Trophoblast cell (in vitro differentiated cells and primary cell): Measurements from ENCODE around the gene RAB11FIP3.

Experiments
- DNase-seq, 2 donors: peaks; one replicate each; pipeline ENCODE4 v3.0.0-alpha.2; 2016
- H2AFZ ChIP-seq: 2 replicates; pipeline ENCODE4 v1.6.1; 2013; ENCODE audit warnings: low read length, moderate library complexity, mild to moderate bottlenecking; ENCODE audit not compliant: insufficient read depth, poor library complexity
- H2AK5ac ChIP-seq: 2 replicates; pipeline ENCODE4 v1.6.1; 2013; ENCODE audit warnings: mild to moderate bottlenecking, low read length
- H2BK120ac ChIP-seq: 2 replicates; pipeline ENCODE4 v1.6.1; 2013; ENCODE audit warnings: low read length, mild to moderate bottlenecking, moderate library complexity; ENCODE audit not compliant: insufficient read depth, poor library complexity
- H2BK12ac ChIP-seq: 2 replicates; pipeline ENCODE4 v1.6.1; 2013; ENCODE audit warnings: mild to moderate bottlenecking, low read length, moderate library complexity
- H2BK5ac ChIP-seq: 2 replicates; pipeline ENCODE4 v1.6.1; 2013; ENCODE audit warnings: low read length, low read depth, moderate library complexity, mild to moderate bottlenecking; ENCODE audit not compliant: poor library complexity
- H3K14ac ChIP-seq: 2 replicates; pipeline ENCODE4 v1.6.1; 2013; ENCODE audit warnings: mild to moderate bottlenecking, low read length
- H3K18ac ChIP-seq: 2 replicates; pipeline ENCODE4 v1.6.1; 2013; ENCODE audit warnings: mild to moderate bottlenecking, low read length
- H3K23ac ChIP-seq: 2 replicates; pipeline ENCODE4 v1.6.1; 2013; ENCODE audit warnings: low read length
- H3K27ac ChIP-seq: 2 replicates; pipeline ENCODE4 v1.5.1; 2013; ENCODE audit warnings: low read depth, mild to moderate bottlenecking, inconsistent platforms, low read length, moderate library complexity
- H3K27me3 ChIP-seq: 2 replicates; pipeline ENCODE4 v1.6.1; 2013; ENCODE audit warnings: inconsistent platforms, mild to moderate bottlenecking, low read length, moderate library complexity; ENCODE audit not compliant: insufficient read depth
- H3K36me3 ChIP-seq, 2 experiments: 1 replicate in 1 of 2; 2 replicates in 1 of 2; pipeline ENCODE4 v1.6.1; 2013; ENCODE audit warnings: low read length in 2 of 2, mild to moderate bottlenecking in 2 of 2, moderate library complexity in 1 of 2; ENCODE audit not compliant: insufficient read depth in 2 of 2, control insufficient read depth in 1 of 2
- H3K4ac ChIP-seq: 2 replicates; pipeline ENCODE4 v1.6.1; 2013; ENCODE audit warnings: low read depth, mild to moderate bottlenecking, low read length, moderate library complexity
- H3K4me1 ChIP-seq, 2 experiments: 1 replicate in 1 of 2; 2 replicates in 1 of 2; pipeline ENCODE4 v1.6.1; 2013; ENCODE audit warnings: low read length in 2 of 2, mild to moderate bottlenecking in 2 of 2, moderate library complexity in 1 of 2; ENCODE audit not compliant: insufficient read depth in 2 of 2, control insufficient read depth in 1 of 2
- H3K4me2 ChIP-seq: 2 replicates; pipeline ENCODE4 v1.6.1; 2013; ENCODE audit warnings: inconsistent platforms, mild to moderate bottlenecking, low read length, moderate library complexity
- H3K4me3 ChIP-seq: 2 replicates; pipeline ENCODE4 v1.5.1; 2013; ENCODE audit warnings: mild to moderate bottlenecking, low read depth, low read length, inconsistent platforms
- H3K79me1 ChIP-seq: one replicate; pipeline ENCODE4 v1.6.1; 2013; ENCODE audit warnings: low read length
- H3K79me2 ChIP-seq: 2 replicates; pipeline ENCODE4 v1.6.1; 2013; ENCODE audit warnings: low read length, mild to moderate bottlenecking; ENCODE audit not compliant: control insufficient read depth, insufficient read depth, poor library complexity
- H3K9ac ChIP-seq: 2 replicates; pipeline ENCODE4 v1.6.1; 2013; ENCODE audit warnings: mild to moderate bottlenecking, low read length
- H3K9me3 ChIP-seq: 2 replicates; pipeline ENCODE4 v1.6.1; 2013; ENCODE audit warnings: low read depth, mild to moderate bottlenecking, control low read depth, inconsistent platforms, low read length; ENCODE audit not compliant: insufficient read depth
- H4K12ac ChIP-seq: 2 replicates; pipeline ENCODE4 v1.6.1; 2013; ENCODE audit warnings: low read depth, mild to moderate bottlenecking, low read length, moderate library complexity
- H4K8ac ChIP-seq: 2 replicates; pipeline ENCODE4 v1.6.1; 2013; ENCODE audit warnings: low read depth, mild to moderate bottlenecking, low read length, moderate library complexity
- H4K91ac ChIP-seq: one replicate; pipeline ENCODE4 v1.6.1; 2013; ENCODE audit warnings: low read depth, mild to moderate bottlenecking, low read length, moderate library complexity
- WGBS: extraction: QIAGEN DNeasy Blood & Tissue Kit; methylation state at CpG from one replicate; pipeline ENCODE4 v1.1.7; 2013; ENCODE audit warnings: missing lambda C conversion rate; ENCODE audit not compliant: insufficient read length, insufficient coverage; ENCODE audit errors: extremely low coverage; 5-methylcytosine and 5-hydroxymethylcytosine counted together

RAB11FIP3 gene

GRCh38 chr16:543301-544164 lies 118.1 kb downstream of the RAB11FIP3 start:
- no peak overlapping the region for H3K23ac ChIP-seq
- H3K4ac ChIP-seq = no peak overlapping the region
- no peak overlapping the region for H3K18ac ChIP-seq
- H4K91ac ChIP-seq = no peak overlapping the region
- no peaks in the 10 kb centered on the region for H3K4me1 ChIP-seq
- H3K27me3 ChIP-seq = no peaks in the 10 kb centered on the region
- no peaks in the 10 kb centered on the region for H3K79me1 ChIP-seq
- H2BK120ac ChIP-seq = no peak overlapping the region
- H3K9me3 ChIP-seq = no peaks in the 10 kb centered on the region
- H3K14ac ChIP-seq = no peak overlapping the region
- H3K27ac ChIP-seq = no peak overlapping the region
- H2AK5ac ChIP-seq = no peak overlapping the region
- no peak overlapping the region for H2BK5ac ChIP-seq
- no peak for DNase-seq
- peaks cover 8 to 18% of the 10 kb centered on the region in 2 experiments for H3K36me3 ChIP-seq
- H3K9ac ChIP-seq = no peak overlapping the region
- H3K4me2 ChIP-seq = no peak overlapping the region
- H3K79me2 ChIP-seq = no peaks in the 10 kb centered on the region
- H4K8ac ChIP-seq = no peak overlapping the region
- H4K12ac ChIP-seq = no peak overlapping the region
- no peak overlapping the region for H3K4me3 ChIP-seq
- no CpG with 5 or more reads among the region's 51 CpGs for WGBS
- H2AFZ ChIP-seq = no peak overlapping the region
- no peak overlapping the region for H2BK12ac ChIP-seq

- no peak overlapping the region for H3K4me3 ChIP-seq
- no peak overlapping the region for H3K18ac ChIP-seq
- H3K4me1 ChIP-seq = no peaks in the 10 kb centered on the region
- H3K14ac ChIP-seq = no peak overlapping the region
- H4K12ac ChIP-seq = no peak overlapping the region
- H3K27ac ChIP-seq = no peak overlapping the region
- no peak overlapping the region for H2BK5ac ChIP-seq
- H3K27me3 ChIP-seq = no peaks in the 10 kb centered on the region
- H2BK12ac ChIP-seq = no peak overlapping the region
- no peak overlapping the region for H3K23ac ChIP-seq
- no peak overlapping the region for H2BK120ac ChIP-seq
- no peak overlapping the region for H2AK5ac ChIP-seq
- H3K9me3 ChIP-seq = no peaks in the 10 kb centered on the region
- DNase-seq = no peak
- no peak overlapping the region for H4K8ac ChIP-seq
- H4K91ac ChIP-seq = no peak overlapping the region
- peaks cover 15 to 20% of the 10 kb centered on the region in 2 experiments for H3K36me3 ChIP-seq
- no CpG with 5 or more reads among the region's 46 CpGs for WGBS
- no peaks in the 10 kb centered on the region for H3K79me1 ChIP-seq
- H3K4me2 ChIP-seq = no peak overlapping the region
- H3K79me2 ChIP-seq = no peaks in the 10 kb centered on the region
- no peak overlapping the region for H3K4ac ChIP-seq
- H2AFZ ChIP-seq = no peak overlapping the region
- H3K9ac ChIP-seq = no peak overlapping the region
Observed at GRCh38 chr16:544517-544916, 119.1 kb downstream of the RAB11FIP3 start.

DNA sequence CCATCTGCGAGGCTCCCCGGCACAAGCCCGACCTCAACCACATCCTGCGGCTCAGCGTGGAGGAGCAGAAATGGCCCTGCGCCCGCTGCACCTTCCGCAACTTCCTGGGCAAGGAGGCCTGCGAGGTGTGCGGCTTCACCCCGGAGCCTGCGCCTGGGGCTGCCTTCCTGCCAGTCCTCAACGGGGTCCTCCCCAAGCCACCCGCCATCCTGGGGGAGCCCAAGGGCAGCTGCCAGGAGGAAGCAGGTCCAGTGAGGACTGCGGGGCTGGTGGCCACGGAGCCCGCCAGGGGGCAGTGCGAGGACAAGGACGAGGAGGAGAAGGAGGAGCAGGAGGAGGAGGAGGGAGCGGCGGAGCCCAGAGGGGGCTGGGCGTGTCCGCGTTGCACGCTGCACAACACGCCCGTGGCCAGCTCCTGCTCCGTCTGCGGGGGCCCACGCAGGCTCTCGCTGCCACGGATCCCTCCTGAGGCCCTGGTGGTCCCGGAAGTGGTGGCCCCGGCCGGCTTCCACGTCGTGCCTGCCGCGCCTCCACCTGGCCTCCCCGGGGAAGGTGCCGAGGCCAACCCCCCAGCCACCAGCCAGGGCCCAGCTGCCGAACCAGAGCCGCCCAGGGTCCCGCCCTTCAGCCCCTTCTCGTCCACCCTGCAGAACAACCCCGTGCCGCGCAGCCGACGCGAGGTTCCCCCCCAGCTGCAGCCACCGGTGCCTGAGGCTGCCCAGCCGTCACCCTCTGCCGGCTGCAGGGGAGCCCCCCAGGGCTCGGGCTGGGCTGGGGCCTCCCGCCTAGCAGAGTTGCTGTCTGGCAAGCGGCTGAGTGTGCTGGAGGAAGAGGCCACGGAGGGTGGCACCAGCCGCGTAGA lies 121.7 kb downstream of the RAB11FIP3 start:
- Histone ChIP-seq H3K9me3 (no peaks in the 10 kb centered on the region), H2BK120ac (no peak overlapping the region), H2AFZ (no peak overlapping the region), H3K27me3 (no peaks in the 10 kb centered on the region), H2AK5ac (no peak overlapping the region), H3K4me3 (no peak overlapping the region), H3K4me2 (no peak overlapping the region), H3K23ac (no peak overlapping the region), H4K8ac (no peak overlapping the region), H3K4me1 (no peaks in the 10 kb centered on the region), H4K91ac (no peak overlapping the region), H3K79me1 (no peaks in the 10 kb centered on the region), H4K12ac (no peak overlapping the region), H3K27ac (no peak overlapping the region), H3K18ac (no peak overlapping the region), H3K9ac (no peak overlapping the region), H3K36me3 (peaks cover 29 to 34% of the 10 kb centered on the region in 2 experiments), H3K79me2 (no peaks in the 10 kb centered on the region), H2BK12ac (no peak overlapping the region), H2BK5ac (no peak overlapping the region), H3K14ac (no peak overlapping the region), H3K4ac (no peak overlapping the region)
- no CpG with 5 or more reads among the region's 60 CpGs for WGBS
- DNase-seq = peak; percentile 64 to 84

DNA sequence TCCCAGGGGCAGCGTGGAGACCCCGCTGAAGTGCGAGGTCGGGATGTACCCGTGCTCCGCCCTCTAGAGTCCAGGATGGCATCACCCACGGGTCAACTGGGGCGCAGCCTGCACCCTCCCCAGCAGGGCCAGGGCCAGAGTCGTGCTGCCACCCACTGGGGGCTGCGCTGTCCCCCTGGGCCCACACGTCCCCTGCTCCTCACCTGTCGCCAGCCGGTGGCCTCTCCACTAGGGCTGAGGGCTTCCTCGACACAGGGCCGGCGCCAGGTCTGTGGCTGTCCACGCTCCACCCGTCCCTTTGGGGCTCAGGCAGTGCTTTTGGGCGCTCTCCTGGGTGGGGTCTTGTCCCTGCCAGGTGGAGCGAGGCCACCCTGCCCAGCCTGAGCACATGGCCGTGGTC lies 123.1 kb downstream of the RAB11FIP3 start:
- Histone ChIP-seq H3K9me3 (peaks cover 2% of the 10 kb centered on the region), H3K79me2 (no peaks in the 10 kb centered on the region), H2AFZ (no peak overlapping the region), H4K8ac (no peak overlapping the region), H3K23ac (no peak overlapping the region), H3K27me3 (no peaks in the 10 kb centered on the region), H3K18ac (no peak overlapping the region), H4K91ac (no peak overlapping the region), H3K27ac (no peak overlapping the region), H3K4ac (no peak overlapping the region), H3K14ac (no peak overlapping the region), H2BK120ac (no peak overlapping the region), H3K79me1 (no peaks in the 10 kb centered on the region), H3K4me2 (no peak overlapping the region), H4K12ac (no peak overlapping the region), H2BK5ac (no peak overlapping the region), H3K9ac (no peak overlapping the region), H3K4me1 (no peaks in the 10 kb centered on the region), H2AK5ac (no peak overlapping the region), H3K36me3 (peaks cover 38 to 43% of the 10 kb centered on the region in 2 experiments), H2BK12ac (no peak overlapping the region), H3K4me3 (no peak overlapping the region)
- WGBS = no CpG with 5 or more reads among the region's 21 CpGs
- no peak for DNase-seq
